Measurements from ENCODE around the gene SLC38A3.

The SLC38A3 gene

GRCh38 chr3:50263478-50264382, 58.7 kb downstream of the SLC38A3 start:
- H3K4me3 Mint-ChIP-seq = no peak overlapping the region
- peaks cover 48% of the 10 kb centered on the region for H3K27me3 Mint-ChIP-seq
- peaks cover 10% of the 10 kb centered on the region for H3K4me1 Mint-ChIP-seq
- peak overlapping the region; percentile 28 for H3K27ac Mint-ChIP-seq
- CTCF ChIA-PET = interaction anchor here (0.6 to 1.7 kb wide), 4 partner anchors 15 to 69 kb away, joined by 3 to 7 read pairs (median 4); partner anchors contain the start of gene GNAI2
- no peaks in the 10 kb centered on the region for H3K9me3 Mint-ChIP-seq
- H3K36me3 Mint-ChIP-seq = peaks cover 3% of the 10 kb centered on the region
- no peak for DNase-seq

- CTCF ChIA-PET = interaction anchor here (0.6 to 1.7 kb wide), 4 partner anchors 10 to 36 kb away, joined by 3 to 5 read pairs (median 4); partner anchors contain the start of gene GNAI2
- Mint-ChIP-seq H3K9me3 (no peaks in the 10 kb centered on the region), H3K36me3 (no peaks in the 10 kb centered on the region), H3K4me1 (peaks cover 7% of the 10 kb centered on the region), H3K27ac (peak overlapping the region; percentile 28), H3K4me3 (no peak overlapping the region), H3K27me3 (peaks cover 54% of the 10 kb centered on the region)
- DNase-seq = no peak
Measured at GRCh38 chr3:50264383-50264963, 59.4 kb downstream of the SLC38A3 start.

DNA sequence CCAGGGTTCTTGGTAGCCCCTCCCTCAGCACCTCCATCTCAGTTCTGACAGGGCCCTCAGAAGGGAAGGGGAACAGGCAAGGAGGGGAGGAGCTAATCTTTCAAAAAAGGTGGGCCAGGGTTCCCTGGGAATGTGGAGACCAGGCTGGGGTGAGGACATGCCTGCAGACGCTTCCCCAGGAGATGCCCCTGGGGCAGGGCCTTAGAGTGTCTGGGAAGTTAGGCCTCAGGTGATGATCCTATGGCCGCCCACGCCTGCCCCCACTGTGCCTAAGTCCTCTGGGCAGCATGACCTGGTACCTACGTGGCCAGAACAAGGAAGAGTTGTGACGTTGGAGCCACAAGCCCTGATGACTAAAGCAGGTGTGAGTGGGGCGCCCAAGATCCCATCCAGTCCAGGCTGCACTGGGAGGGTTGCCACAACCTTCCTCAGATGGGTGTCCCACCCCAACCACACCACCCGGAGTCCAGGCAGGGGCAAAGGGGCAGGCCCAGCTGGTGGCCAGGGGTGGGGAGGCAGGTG, 60.0 kb downstream of the SLC38A3 start:
- Mint-ChIP-seq H3K27ac (no peak overlapping the region), H3K4me3 (no peak overlapping the region), H3K9me3 (no peaks in the 10 kb centered on the region), H3K27me3 (peaks cover 59% of the 10 kb centered on the region), H3K36me3 (no peaks in the 10 kb centered on the region), H3K4me1 (peaks cover 3% of the 10 kb centered on the region)
- no peak for DNase-seq
- CTCF ChIA-PET = interaction anchor here (0.6 to 1.7 kb wide), 2 partner anchors 10 to 30 kb away, joined by 3 to 4 read pairs; partner anchors contain the start of gene GNAI2

GRCh38 chr3:50265571-50265970, 60.5 kb downstream of the SLC38A3 start:
- Mint-ChIP-seq H3K36me3 (no peaks in the 10 kb centered on the region), H3K27me3 (peaks cover 63% of the 10 kb centered on the region), H3K4me3 (no peak overlapping the region), H3K27ac (no peak overlapping the region), H3K9me3 (no peaks in the 10 kb centered on the region), H3K4me1 (peaks cover under 1% of the 10 kb centered on the region)
- CTCF ChIA-PET = no interaction called here
- no peak for DNase-seq

DNA sequence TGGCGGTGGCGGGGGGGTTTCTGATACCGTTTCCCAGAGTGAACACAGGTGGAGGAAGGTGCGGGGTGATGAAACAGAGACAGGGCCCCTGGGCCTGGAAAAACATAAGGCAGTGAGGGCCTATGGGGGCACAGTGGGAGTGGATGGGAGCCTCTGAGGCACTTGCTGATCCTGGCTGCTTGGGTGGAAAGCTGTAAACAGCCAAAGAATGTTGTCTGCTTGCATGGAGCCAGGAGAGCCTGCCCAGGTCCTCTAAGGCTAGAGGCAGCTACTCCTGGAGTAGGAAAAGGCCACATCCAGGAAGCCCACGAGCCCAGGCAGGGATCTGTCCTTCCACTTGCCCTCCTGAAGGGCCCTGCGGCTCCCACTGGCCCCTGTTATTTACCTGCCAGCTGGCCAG, 60.9 kb downstream of the SLC38A3 start:
- Mint-ChIP-seq H3K27ac (no peak overlapping the region), H3K27me3 (peaks cover 66% of the 10 kb centered on the region), H3K36me3 (no peaks in the 10 kb centered on the region), H3K4me1 (no peaks in the 10 kb centered on the region), H3K9me3 (no peaks in the 10 kb centered on the region), H3K4me3 (no peak overlapping the region)
- CTCF ChIA-PET = no interaction called here
- DNase-seq = no peak

- peaks cover 74% of the 10 kb centered on the region for H3K27me3 Mint-ChIP-seq
- H3K4me3 Mint-ChIP-seq = no peak overlapping the region
- no peaks in the 10 kb centered on the region for H3K36me3 Mint-ChIP-seq
- H3K27ac Mint-ChIP-seq = no peak overlapping the region
- no peaks in the 10 kb centered on the region for H3K9me3 Mint-ChIP-seq
- CTCF ChIA-PET = interaction anchor here (1.0 to 1.9 kb wide), 4 partner anchors 9 to 41 kb away, joined by 3 to 8 read pairs (median 3); no protein-coding TSS in a partner anchor
- peaks cover under 1% of the 10 kb centered on the region for H3K4me1 Mint-ChIP-seq
- DNase-seq = no peak
Measured at GRCh38 chr3:50266836-50267235, 61.8 kb downstream of the SLC38A3 start.

DNA sequence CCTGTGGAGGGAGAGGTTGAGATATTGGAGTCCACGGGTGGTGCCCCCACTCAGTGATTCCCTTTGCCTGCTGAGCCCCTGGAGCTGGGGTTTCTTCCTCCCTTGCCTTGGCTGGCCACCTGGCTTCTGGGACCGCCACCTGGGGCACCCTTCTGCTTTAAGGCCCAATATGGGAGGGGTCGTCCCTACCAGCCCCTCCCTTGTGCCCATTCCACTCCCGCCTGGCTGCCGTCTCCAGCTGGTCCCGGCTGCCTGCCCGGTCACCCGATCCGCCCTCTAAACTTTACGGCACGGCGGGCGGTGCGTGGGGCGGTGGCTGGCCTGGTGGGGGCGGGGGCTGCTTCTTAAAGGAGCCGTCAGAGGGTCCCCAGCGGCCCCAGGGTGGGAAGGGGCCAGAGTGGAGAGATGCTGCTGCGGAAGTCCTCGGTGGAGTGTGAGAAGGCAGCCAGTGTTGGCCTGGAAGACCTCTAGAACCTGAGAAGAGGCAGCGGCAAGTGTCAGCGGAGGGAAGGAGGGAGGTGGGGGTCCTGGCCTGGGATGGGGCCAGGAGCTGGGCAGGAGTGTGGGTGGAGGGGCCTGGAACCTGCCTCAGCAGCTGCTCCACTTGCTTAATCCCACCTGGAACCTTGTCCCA, 62.3 kb downstream of the SLC38A3 start:
- CTCF ChIA-PET = interaction anchor here (0.5 to 1.9 kb wide), 5 partner anchors 10 to 41 kb away, joined by 3 to 8 read pairs (median 3); no protein-coding TSS in a partner anchor
- peaks cover 74% of the 10 kb centered on the region for H3K27me3 Mint-ChIP-seq
- no peak for DNase-seq
- H3K27ac Mint-ChIP-seq = no peak overlapping the region
- H3K4me3 Mint-ChIP-seq = no peak overlapping the region
- no peaks in the 10 kb centered on the region for H3K36me3 Mint-ChIP-seq
- no peaks in the 10 kb centered on the region for H3K9me3 Mint-ChIP-seq
- H3K4me1 Mint-ChIP-seq = peaks cover 3% of the 10 kb centered on the region

DNA sequence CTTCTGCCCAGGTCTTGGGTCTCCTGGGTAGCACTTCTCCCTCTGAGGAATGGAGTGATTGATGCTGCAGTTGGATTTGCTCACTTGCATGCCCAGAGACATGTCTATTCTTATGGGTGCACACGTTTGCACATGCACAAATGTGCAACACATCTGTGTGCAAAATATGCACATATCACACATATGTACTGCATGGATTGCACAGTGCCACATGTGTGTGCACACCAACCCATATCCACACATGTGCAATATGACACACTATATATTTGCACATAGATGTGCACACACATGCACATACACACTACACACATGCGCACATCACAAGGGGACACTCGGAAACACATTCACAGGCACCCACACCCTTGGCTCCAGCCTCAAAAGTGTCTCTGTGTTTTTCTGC, 63.2 kb downstream of the SLC38A3 start:
- peaks cover 78% of the 10 kb centered on the region for H3K27me3 Mint-ChIP-seq
- peaks cover 9% of the 10 kb centered on the region for H3K4me1 Mint-ChIP-seq
- DNase-seq = no peak
- CTCF ChIA-PET = interaction anchor here (1.5 to 1.9 kb wide), 2 partner anchors 38 to 42 kb away, joined by 3 to 8 read pairs; no protein-coding TSS in a partner anchor
- H3K27ac Mint-ChIP-seq = no peak overlapping the region
- no peak overlapping the region for H3K4me3 Mint-ChIP-seq
- no peaks in the 10 kb centered on the region for H3K36me3 Mint-ChIP-seq
- no peaks in the 10 kb centered on the region for H3K9me3 Mint-ChIP-seq

DNA sequence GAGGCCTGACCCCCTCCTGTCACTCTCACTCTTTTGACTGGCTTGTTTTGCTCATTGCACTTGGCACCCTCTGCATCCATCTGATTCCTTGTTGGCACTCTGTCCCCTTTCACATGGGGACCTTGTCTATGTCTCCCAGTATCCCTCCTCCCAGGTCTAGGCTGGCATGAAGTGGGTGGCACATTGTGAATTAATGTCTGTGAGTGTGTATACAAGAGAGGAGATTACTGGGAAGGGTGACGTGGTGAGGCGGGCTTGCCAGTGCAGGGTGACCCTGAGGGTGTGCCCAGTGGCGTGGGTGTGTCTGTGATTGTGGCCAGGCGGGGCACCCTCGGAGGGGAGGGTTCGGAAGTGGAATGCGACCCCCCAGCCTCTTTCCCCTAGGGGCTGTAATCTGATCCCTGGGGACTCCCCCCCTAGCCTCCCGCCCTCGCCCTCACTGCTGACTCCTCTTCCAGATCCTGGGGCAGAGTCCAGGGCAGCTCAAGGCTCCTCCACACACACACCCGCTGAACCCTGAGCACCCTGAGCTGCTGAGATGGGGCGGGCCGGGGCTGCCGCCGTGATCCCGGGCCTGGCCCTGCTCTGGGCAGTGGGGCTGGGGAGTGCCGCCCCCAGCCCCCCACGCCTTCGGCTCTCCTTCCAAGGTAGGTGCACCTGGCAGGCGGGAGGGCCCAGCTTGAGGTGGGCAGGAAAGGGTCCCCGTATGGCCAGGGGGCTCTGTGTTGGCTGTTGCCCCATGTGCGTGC, 63.8 kb downstream of the SLC38A3 start, which contains the start of gene SEMA3B:
TSS of gene SEMA3B (plus strand) at position 445 of the 749 bp plus-strand sequence. CDS start at position 539, 94 bp downstream.
- Mint-ChIP-seq H3K27me3 (peaks cover 84% of the 10 kb centered on the region), H3K4me1 (peaks cover 11% of the 10 kb centered on the region), H3K27ac (no peak within 1 kb of the TSS), H3K4me3 (no peak within 1 kb of the TSS), H3K9me3 (no peaks in the 10 kb centered on the region), H3K36me3 (no peaks in the 10 kb centered on the region)
- CTCF ChIA-PET = interaction anchor here (0.8 to 4.2 kb wide), 5 partner anchors 9 to 74 kb away, joined by 3 to 24 read pairs (median 4); no protein-coding TSS in a partner anchor
- DNase-seq = no peak

DNA sequence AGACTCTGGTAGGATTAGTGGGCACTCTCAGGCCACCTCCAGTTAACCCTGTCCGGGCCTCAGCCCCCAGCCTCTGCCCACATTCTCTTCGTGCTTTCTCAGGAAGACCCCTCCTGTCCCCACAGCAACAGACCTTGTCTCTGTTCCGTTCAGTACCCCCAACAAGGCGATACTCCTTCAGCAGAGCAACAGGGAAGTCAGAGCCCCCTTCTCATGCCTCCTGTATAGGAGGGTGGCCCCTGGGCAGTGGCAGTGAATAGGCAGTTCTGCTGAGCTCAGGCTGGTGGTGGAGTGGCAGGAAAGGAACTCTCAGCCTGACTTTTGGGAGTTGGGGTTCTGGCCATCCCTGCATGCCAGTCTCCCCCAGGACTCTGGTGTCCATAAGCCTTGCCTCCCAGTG, 64.4 kb downstream of the SLC38A3 start:
- Mint-ChIP-seq H3K4me1 (peaks cover 17% of the 10 kb centered on the region), H3K9me3 (no peaks in the 10 kb centered on the region), H3K4me3 (no peak overlapping the region), H3K27ac (no peak overlapping the region), H3K27me3 (peaks cover 85% of the 10 kb centered on the region), H3K36me3 (peaks cover 1% of the 10 kb centered on the region)
- CTCF ChIA-PET = interaction anchor here (0.8 to 4.2 kb wide), 4 partner anchors 12 to 75 kb away, joined by 4 to 24 read pairs (median 4); no protein-coding TSS in a partner anchor
- no peak for DNase-seq

GRCh38 chr3:50269977-50270413, 64.9 kb downstream of the SLC38A3 start:
- Mint-ChIP-seq H3K9me3 (no peaks in the 10 kb centered on the region), H3K4me3 (no peak overlapping the region), H3K27me3 (peaks cover 88% of the 10 kb centered on the region), H3K27ac (no peak overlapping the region), H3K36me3 (peaks cover 1% of the 10 kb centered on the region), H3K4me1 (peaks cover 20% of the 10 kb centered on the region)
- no peak for DNase-seq
- CTCF ChIA-PET = interaction anchor here (0.8 to 4.2 kb wide), 6 partner anchors 12 to 78 kb away, joined by 4 to 24 read pairs (median 8); partner anchors contain the start of gene GNAT1

DNA sequence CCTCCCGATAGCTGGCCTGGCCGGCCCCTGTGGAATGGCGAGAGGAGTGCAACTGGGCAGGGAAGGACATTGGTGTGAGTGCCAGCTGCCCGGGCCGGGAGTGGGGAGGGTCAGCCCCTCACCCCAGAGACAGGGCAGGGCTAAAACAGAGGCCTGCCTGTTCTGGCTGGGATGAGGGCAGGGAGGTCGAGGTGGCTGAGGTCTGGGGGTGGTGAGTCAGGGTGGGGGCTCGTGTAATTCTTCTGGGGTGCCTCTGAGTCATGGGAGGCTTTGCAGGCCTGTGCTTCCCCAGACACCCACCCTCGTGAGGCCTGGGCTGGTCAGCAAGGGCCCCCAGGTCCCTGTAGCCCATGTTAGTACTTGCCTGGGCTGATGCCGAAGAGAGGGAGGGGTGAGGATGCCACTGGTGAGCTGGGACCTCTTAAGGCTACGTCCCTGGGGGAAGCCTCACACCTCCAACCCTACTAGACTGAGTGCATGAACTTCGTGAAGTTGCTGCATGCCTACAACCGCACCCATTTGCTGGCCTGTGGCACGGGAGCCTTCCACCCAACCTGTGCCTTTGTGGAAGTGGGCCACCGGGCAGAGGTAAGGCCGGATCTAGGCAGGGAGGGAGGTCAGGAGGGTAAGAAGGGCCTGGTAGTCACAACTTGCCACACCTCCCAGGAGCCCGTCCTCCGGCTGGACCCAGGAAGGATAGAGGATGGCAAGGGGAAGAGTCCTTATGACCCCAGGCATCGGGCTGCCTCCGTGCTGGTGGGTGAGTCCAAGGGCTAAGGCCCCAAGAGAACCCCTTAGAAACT, 65.6 kb downstream of the SLC38A3 start:
- CTCF ChIA-PET = interaction anchor here (1.6 to 4.2 kb wide), 5 partner anchors 13 to 79 kb away, joined by 4 to 24 read pairs (median 12); partner anchors contain the start of gene GNAT1
- Mint-ChIP-seq H3K4me1 (peaks cover 26% of the 10 kb centered on the region), H3K36me3 (peaks cover 1% of the 10 kb centered on the region), H3K27me3 (peaks cover 88% of the 10 kb centered on the region), H3K27ac (no peak overlapping the region), H3K4me3 (no peak overlapping the region), H3K9me3 (no peaks in the 10 kb centered on the region)
- DNase-seq = no peak

All from activated naive CD4-positive, alpha-beta T cell treated with anti-CD3 and anti-CD28 coated beads, Interleukin-2, amount 10 ng/mL, durations not matched to agents 7 days and 5 days (primary cell).